Left lung (tissue), 10 donors: Measurements from ENCODE around the gene INHBB. TPM values are rescaled to one million over a fixed set of nuclear protein-coding genes. Genes with fewer than 3 reads are reported as not detected.
A peak's percentile ranks its signal among the peaks of the same experiment; 100 is the strongest.

Experiments used
- ATAC-seq: fragments of 200-7000 bp; cut with Tn5 transposase; one replicate; pipeline ENCODE4 v1.9.1; 2020; ENCODE audit warnings: moderate library complexity
- DNase-seq, 4 donors: peaks; one replicate each; pipeline ENCODE4 v3.0.0-alpha.2; 2013 to 2020
- H3K27ac ChIP-seq, 2 donors: fragments of 200-600 bp; sonication (generic) in 1 of 2; one replicate each; pipeline versions ENCODE4 v1.5.0 to v1.8.0; 2020 to 2021
- H3K27me3 ChIP-seq, 2 donors: fragments of 200-600 bp; sonication (generic) in 1 of 2; one replicate each; pipeline versions ENCODE4 v1.5.0 to v1.8.0; 2020 to 2021
- H3K36me3 ChIP-seq, 2 donors: fragments of 200-600 bp; sonication (generic) in 1 of 2; one replicate each; pipeline versions ENCODE4 v1.5.0 to v1.8.0; 2020 to 2021
- H3K4me1 ChIP-seq, 2 donors: fragments of 200-600 bp; one replicate each; pipeline ENCODE4 v1.8.0; 2021
- H3K4me3 ChIP-seq, 2 donors: fragments of 200-600 bp; sonication (generic) in 1 of 2; one replicate each; pipeline versions ENCODE4 v1.5.0 to v1.8.0; 2020 to 2021; ENCODE audit warnings: mild to moderate bottlenecking in 1 of 2
- H3K9me3 ChIP-seq, 2 donors: fragments of 200-600 bp; sonication (generic) in 1 of 2; one replicate each; pipeline versions ENCODE4 v1.5.0 to v1.8.0; 2020 to 2021
- intact Hi-C, 2 donors: fragments of 100-400 bp; cut with DNase I; formaldehyde crosslinking; loops; one replicate each; pipeline versions ENCODE4 v1.11.2 to v1.14.2; 2022
- polyA plus RNA-seq, 6 donors: library from polyadenylated mRNA; unstranded; fragments of 120-200 nt; gene quantifications; one replicate each; pipeline ENCODE4 v1.2.1, GENCODE V29; 2013; ENCODE audit not compliant: insufficient read length in 6 of 6
- total RNA-seq, 2 donors: library from RNA; stranded (reverse); fragmentation: NEBNext Ultra II Directional; extraction: Animal tissue kit (Norgen Biotek cat#: 25700); gene quantifications; one replicate each; pipeline ENCODE4 v1.2.1, GENCODE V29; 2021
- TF ChIP-seq, protein P1 (sequence below), 2 donors: fragments of 200-600 bp; sonication (generic) in 1 of 2; IDR thresholded peaks; one replicate each; pipeline versions ENCODE4 v1.5.0 to v1.8.0; 2021; ENCODE audit warnings: antibody characterized with exemption in 2 of 2
- donor health status: DM: no; HTN: yes; CAD: no.
- donor health status: DM: no; HTN: no; CAD: no.

INHBB gene
- total and polyA plus RNA-seq, 8 donors: 0.21 to 2.0 (median 0.34) TPM

DNA sequence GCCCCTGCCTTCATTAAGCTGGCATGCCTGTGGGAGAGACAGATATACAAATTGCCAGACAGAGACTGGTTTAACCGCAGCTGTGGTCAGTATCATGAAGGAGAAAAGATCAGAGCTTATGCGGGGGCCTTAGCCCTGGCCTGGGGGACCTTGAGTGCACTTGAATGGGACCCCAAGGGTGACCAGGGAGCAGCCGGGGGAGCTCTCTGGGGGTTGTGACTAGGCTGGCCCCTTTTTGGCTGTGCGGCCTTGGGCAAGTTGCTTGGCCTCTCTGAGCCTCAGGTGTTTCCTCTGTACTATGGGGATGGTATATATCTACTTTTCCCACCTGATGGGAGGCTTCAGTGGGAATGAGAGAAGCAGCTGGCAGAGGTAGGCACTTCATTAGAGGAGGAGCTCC lies 35.7 kb downstream of the INHBB start:
- no peak overlapping the region for H3K27ac ChIP-seq
- ATAC-seq: no peak
- TF ChIP-seq, protein P1, sequence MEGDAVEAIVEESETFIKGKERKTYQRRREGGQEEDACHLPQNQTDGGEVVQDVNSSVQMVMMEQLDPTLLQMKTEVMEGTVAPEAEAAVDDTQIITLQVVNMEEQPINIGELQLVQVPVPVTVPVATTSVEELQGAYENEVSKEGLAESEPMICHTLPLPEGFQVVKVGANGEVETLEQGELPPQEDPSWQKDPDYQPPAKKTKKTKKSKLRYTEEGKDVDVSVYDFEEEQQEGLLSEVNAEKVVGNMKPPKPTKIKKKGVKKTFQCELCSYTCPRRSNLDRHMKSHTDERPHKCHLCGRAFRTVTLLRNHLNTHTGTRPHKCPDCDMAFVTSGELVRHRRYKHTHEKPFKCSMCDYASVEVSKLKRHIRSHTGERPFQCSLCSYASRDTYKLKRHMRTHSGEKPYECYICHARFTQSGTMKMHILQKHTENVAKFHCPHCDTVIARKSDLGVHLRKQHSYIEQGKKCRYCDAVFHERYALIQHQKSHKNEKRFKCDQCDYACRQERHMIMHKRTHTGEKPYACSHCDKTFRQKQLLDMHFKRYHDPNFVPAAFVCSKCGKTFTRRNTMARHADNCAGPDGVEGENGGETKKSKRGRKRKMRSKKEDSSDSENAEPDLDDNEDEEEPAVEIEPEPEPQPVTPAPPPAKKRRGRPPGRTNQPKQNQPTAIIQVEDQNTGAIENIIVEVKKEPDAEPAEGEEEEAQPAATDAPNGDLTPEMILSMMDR (IDR thresholded peaks at IDR 0.05): no peak
- no peaks in the 10 kb centered on the region for H3K4me1 ChIP-seq
- no peaks in the 10 kb centered on the region for H3K9me3 ChIP-seq
- H3K4me3 ChIP-seq: no peak overlapping the region
- peaks cover 0 to 29% of the 10 kb centered on the region in 2 donors for H3K27me3 ChIP-seq
- intact Hi-C loops: no loop called here
- peak in 1 of 4 donors; percentile 31 for DNase-seq
- H3K36me3 ChIP-seq: no peaks in the 10 kb centered on the region

GRCh38 chr2:120382541-120383144 lies 36.7 kb downstream of the INHBB start:
- TF ChIP-seq, protein P1 (IDR thresholded peaks at IDR 0.05): no peak
- H3K27ac ChIP-seq: no peak overlapping the region
- no peaks in the 10 kb centered on the region for H3K36me3 ChIP-seq
- intact Hi-C loops: no loop called here
- DNase-seq: peak in 1 of 4 donors; percentile 68
- no peaks in the 10 kb centered on the region for H3K4me1 ChIP-seq
- no peaks in the 10 kb centered on the region for H3K9me3 ChIP-seq
- H3K4me3 ChIP-seq: no peak overlapping the region
- peaks cover 0 to 26% of the 10 kb centered on the region in 2 donors for H3K27me3 ChIP-seq
- ATAC-seq: no peak

GRCh38 chr2:120383191-120383590 lies 37.3 kb downstream of the INHBB start:
- Histone ChIP-seq H3K36me3 (no peaks in the 10 kb centered on the region), H3K4me1 (no peaks in the 10 kb centered on the region), H3K27me3 (peaks cover 0 to 20% of the 10 kb centered on the region in 2 donors), H3K9me3 (no peaks in the 10 kb centered on the region), H3K27ac (no peak overlapping the region), H3K4me3 (no peak overlapping the region)
- TF ChIP-seq, protein P1 (IDR thresholded peaks at IDR 0.05): no peak
- intact Hi-C loops: no loop called here
- no peak for DNase-seq
- ATAC-seq: no peak

- Histone ChIP-seq H3K27me3 (peaks cover 0 to 17% of the 10 kb centered on the region in 2 donors), H3K9me3 (no peaks in the 10 kb centered on the region), H3K27ac (no peak overlapping the region), H3K36me3 (no peaks in the 10 kb centered on the region), H3K4me3 (no peak overlapping the region), H3K4me1 (no peaks in the 10 kb centered on the region)
- DNase-seq: peak in 2 of 4 donors; percentile 15 to 45
- TF ChIP-seq, protein P1 (IDR thresholded peaks at IDR 0.05): no peak
- no peak for ATAC-seq
- intact Hi-C loops: no loop called here
These were observed 37.9 kb downstream of the INHBB start for GRCh38 chr2:120383631-120384340.

DNA sequence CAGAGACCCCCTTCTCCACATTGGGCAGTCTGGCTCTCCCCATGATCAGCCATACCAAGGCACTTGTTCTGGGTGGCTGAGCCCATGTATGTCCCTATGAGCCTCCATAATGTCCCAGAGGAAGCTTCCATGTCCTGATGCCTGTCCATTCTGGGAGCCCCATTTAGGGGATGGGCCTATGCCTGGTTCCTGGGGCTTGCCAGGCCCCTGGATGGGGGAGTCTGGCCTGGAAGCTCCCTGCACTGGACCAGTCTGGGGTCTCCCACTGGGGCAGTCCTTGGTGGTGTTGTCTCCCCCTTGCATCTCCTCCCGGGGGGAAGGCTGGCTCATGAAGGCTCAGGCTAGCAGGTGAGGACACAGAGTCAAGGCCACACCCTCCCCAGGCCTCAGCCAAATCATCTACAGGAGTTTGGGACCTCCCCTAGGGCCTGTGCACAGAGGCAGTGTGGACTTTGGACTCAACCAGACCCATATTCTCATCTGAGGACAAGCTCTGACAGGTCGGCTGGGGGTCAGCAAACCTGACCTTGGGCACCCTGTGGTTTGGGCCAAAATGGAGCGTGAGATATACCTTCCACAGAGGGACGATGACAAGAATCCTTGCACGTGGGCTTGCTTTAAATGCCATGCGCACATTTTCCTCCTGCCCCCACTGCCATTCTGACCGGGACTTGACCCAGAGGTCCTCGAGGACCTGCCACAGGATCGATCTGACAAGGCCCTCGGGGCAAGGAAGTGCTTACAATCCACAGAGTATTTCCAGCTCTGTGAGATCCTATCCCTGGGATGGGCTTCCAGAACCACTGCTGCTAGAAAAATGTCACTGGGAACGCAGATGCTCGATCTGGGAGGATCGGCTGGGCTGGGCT lies 38.8 kb downstream of the INHBB start:
- intact Hi-C loops: no loop called here
- DNase-seq (peak in 1 of 4 donors; percentile 49), ATAC-seq (no peak)
- Histone ChIP-seq H3K9me3 (no peaks in the 10 kb centered on the region), H3K27me3 (peaks cover 0 to 16% of the 10 kb centered on the region in 2 donors), H3K4me3 (no peak overlapping the region), H3K27ac (no peak overlapping the region), H3K4me1 (no peaks in the 10 kb centered on the region), H3K36me3 (no peaks in the 10 kb centered on the region)
- TF ChIP-seq, protein P1 (IDR thresholded peaks at IDR 0.05): no peak
